Activated CD8-positive, alpha-beta memory T cell treated with anti-CD3 and anti-CD28 coated beads for 1 hour (primary cell): ENCODE data around the gene GREB1.

Experiments
- DNase-seq, 2 donors: peaks; one replicate each; pipeline ENCODE4 v3.0.0-alpha.2; 2020; ENCODE audit warnings: low read depth in 1 of 2; ENCODE audit errors: extremely low read depth in 1 of 2

The GREB1 gene

GRCh38 chr2:11559066-11559785 is 25.4 kb downstream of the GREB1 start:
- DNase-seq = no peak

- DNase-seq = no peak
These were observed 25.9 kb downstream of the GREB1 start for GRCh38 chr2:11559786-11560155.

- no peak for DNase-seq
These were observed 27.0 kb downstream of the GREB1 start for GRCh38 chr2:11560806-11561205.

- no peak for DNase-seq
These were observed 28.2 kb downstream of the GREB1 start for GRCh38 chr2:11562011-11562410.

- no peak for DNase-seq
These were observed 28.6 kb downstream of the GREB1 start for GRCh38 chr2:11562476-11562875.

GRCh38 chr2:11563784-11564666 is 30.2 kb downstream of the GREB1 start:
- no peak for DNase-seq

- DNase-seq = no peak
These were observed 31.1 kb downstream of the GREB1 start for GRCh38 chr2:11564816-11565567.

GRCh38 chr2:11566383-11566782 is 32.5 kb downstream of the GREB1 start:
- DNase-seq = no peak

GRCh38 chr2:11567631-11568031 is 33.8 kb downstream of the GREB1 start:
- no peak for DNase-seq

- no peak for DNase-seq
These were observed 34.6 kb downstream of the GREB1 start for GRCh38 chr2:11568436-11568835.

- no peak for DNase-seq
These were observed 35.8 kb downstream of the GREB1 start for GRCh38 chr2:11569636-11570035.

- DNase-seq = no peak
These were observed 37.3 kb downstream of the GREB1 start for GRCh38 chr2:11571170-11571569.

GRCh38 chr2:11572996-11573395 is 39.2 kb downstream of the GREB1 start:
- DNase-seq = no peak

GRCh38 chr2:11573418-11574175 is 39.8 kb downstream of the GREB1 start:
- DNase-seq = no peak

- no peak for DNase-seq
These were observed 40.6 kb downstream of the GREB1 start for GRCh38 chr2:11574176-11575046.

- no peak for DNase-seq
These were observed 42.6 kb downstream of the GREB1 start for GRCh38 chr2:11576398-11576797.

- no peak for DNase-seq
These were observed 43.4 kb downstream of the GREB1 start for GRCh38 chr2:11577101-11577883.

GRCh38 chr2:11578081-11578948 is 44.5 kb downstream of the GREB1 start:
- DNase-seq = no peak
